HepG2 (cell line): ENCODE measurements around the gene SLC25A51. TPM values are rescaled to one million over a fixed set of nuclear protein-coding genes. Genes with fewer than 3 reads are reported as not detected.

Experiments used
- EEA1 ChIP-seq: sonication (generic); formaldehyde crosslinking; IDR thresholded peaks from 2 replicates; pipeline ENCODE4 v1.5.1; 2020; ENCODE audit warnings: mild to moderate bottlenecking, missing genetic modification reagents, borderline replicate concordance
- GPN1 ChIP-seq: sonication (generic); formaldehyde crosslinking; IDR thresholded peaks from 2 replicates; pipeline ENCODE4 v1.5.1; 2020; ENCODE audit warnings: missing genetic modification reagents, borderline replicate concordance
- KDM5A ChIP-seq: fragments of 200-600 bp; sonication (generic); IDR thresholded peaks from 2 replicates; pipeline ENCODE4 v1.7.0; 2018; ENCODE audit warnings: antibody characterized with exemption, mild to moderate bottlenecking, low read length, borderline replicate concordance
- MXD4 ChIP-seq: IDR thresholded peaks from 2 replicates; pipeline ENCODE4 v1.6.1; 2016; ENCODE audit warnings: mild to moderate bottlenecking, missing biosample characterization, missing genetic modification reagents
- NFYB ChIP-seq: sonication (generic); formaldehyde crosslinking; IDR thresholded peaks from 2 replicates; pipeline ENCODE4 v1.4.0; 2020; ENCODE audit warnings: missing genetic modification reagents
- NRL ChIP-seq: sonication (generic); formaldehyde crosslinking; IDR thresholded peaks from 2 replicates; pipeline ENCODE4 v1.5.0; 2020; ENCODE audit warnings: missing genetic modification reagents, mild to moderate bottlenecking, moderate library complexity, borderline replicate concordance
- RBFOX2 ChIP-seq: fragments of 200-400 bp; formaldehyde crosslinking; IDR thresholded peaks from 2 replicates; pipeline ENCODE4 v1.6.1; 2017; ENCODE audit warnings: low read depth, mild to moderate bottlenecking, low read length
- SKI ChIP-seq: fragments of 450-650 bp; IDR thresholded peaks from one replicate; pipeline ENCODE4 v1.6.1; 2018; ENCODE audit warnings: mild to moderate bottlenecking; ENCODE audit not compliant: partially characterized antibody
- SRSF1 ChIP-seq: fragments of 200-400 bp; formaldehyde crosslinking; optimal IDR thresholded peaks from 2 replicates; pipeline ENCODE3; 2017; ENCODE audit warnings: mild to moderate bottlenecking, low read depth, low read length, moderate library complexity
- SUZ12 ChIP-seq: fragments of 150-350 bp; IDR thresholded peaks from 2 replicates; pipeline ENCODE4 v1.6.1; 2014; ENCODE audit warnings: low read depth, low read length
- ZKSCAN1 ChIP-seq: fragments of 150-350 bp; IDR thresholded peaks from 2 replicates; pipeline ENCODE4 v1.6.1; 2014; ENCODE audit warnings: low read length
- ZNF143 ChIP-seq: sonication (generic); formaldehyde crosslinking; IDR thresholded peaks from 2 replicates; pipeline ENCODE4 v1.4.0; 2020; ENCODE audit warnings: missing genetic modification reagents
- ZNF33B ChIP-seq: sonication (generic); formaldehyde crosslinking; IDR thresholded peaks from 2 replicates; pipeline ENCODE4 v1.5.1; 2020; ENCODE audit warnings: mild to moderate bottlenecking, missing genetic modification reagents
- ZNF530 ChIP-seq: sonication (generic); formaldehyde crosslinking; IDR thresholded peaks from 2 replicates; pipeline ENCODE4 v1.5.0; 2020; ENCODE audit warnings: low read depth, mild to moderate bottlenecking, missing genetic modification reagents
- ZNF564 ChIP-seq: sonication (generic); formaldehyde crosslinking; IDR thresholded peaks from 2 replicates; pipeline ENCODE4 v1.8.1; 2023; ENCODE audit warnings: mild to moderate bottlenecking, missing genetic modification reagents
- ZNF75D ChIP-seq: sonication (generic); formaldehyde crosslinking; IDR thresholded peaks from 2 replicates; pipeline ENCODE4 v1.8.1; 2023; ENCODE audit warnings: missing genetic modification reagents, mild to moderate bottlenecking, borderline replicate concordance
- polyA plus RNA-seq, 8 experiments: library from polyadenylated mRNA; depleted of rRNA in 3 of 8; stranded (reverse) in 7 of 8; unstranded in 1 of 8; fragments of >200 nt; fragmentation: Illumina TruSeq in 4 of 8; extraction: Trizol in 4 of 8; gene quantifications; 2 replicates each; pipeline versions ENCODE4 v1.2.1 to v1.2.3, GENCODE V29; 2011 to 2016; ENCODE audit warnings: low read depth in 4 of 8, missing spikeins in 1 of 8, mixed read lengths in 1 of 8; ENCODE audit not compliant: insufficient read depth in 1 of 8
- total RNA-seq, 5 experiments: library from RNA; depleted of rRNA; stranded (reverse); fragments of >200 nt; fragmentation: Illumina TruSeq; extraction: Trizol; gene quantifications; 2 replicates each; pipeline ENCODE4 v1.2.3, GENCODE V29; 2016; ENCODE audit warnings: low read depth in 1 of 5
- TF ChIP-seq, protein P1 (sequence below): fragments of 450-650 bp; IDR thresholded peaks from 2 replicates; pipeline ENCODE4 v1.6.1; 2017; ENCODE audit warnings: mild to moderate bottlenecking
- TF ChIP-seq, protein P2 (sequence below): sonication (generic); formaldehyde crosslinking; conservative IDR thresholded peaks from 2 replicates; pipeline ENCODE4 v1.4.0; 2020; ENCODE audit warnings: missing genetic modification reagents
- TF ChIP-seq, protein P3 (sequence below): sonication (generic); formaldehyde crosslinking; IDR thresholded peaks from 2 replicates; pipeline ENCODE4 v1.8.0; 2022; ENCODE audit warnings: missing genetic modification reagents, mild to moderate bottlenecking, inconsistent platforms, borderline replicate concordance
- TF ChIP-seq, protein P4 (sequence below): sonication (generic); formaldehyde crosslinking; IDR thresholded peaks from 2 replicates; pipeline ENCODE4 v1.4.0; 2020; ENCODE audit warnings: missing genetic modification reagents

Gene SLC25A51
- total and polyA plus RNA-seq, 2 of the 13 experiments (the other 11 are each of a cell fraction or from before 2014, with no cell fraction given): 14.6 to 37.7 TPM

DNA sequence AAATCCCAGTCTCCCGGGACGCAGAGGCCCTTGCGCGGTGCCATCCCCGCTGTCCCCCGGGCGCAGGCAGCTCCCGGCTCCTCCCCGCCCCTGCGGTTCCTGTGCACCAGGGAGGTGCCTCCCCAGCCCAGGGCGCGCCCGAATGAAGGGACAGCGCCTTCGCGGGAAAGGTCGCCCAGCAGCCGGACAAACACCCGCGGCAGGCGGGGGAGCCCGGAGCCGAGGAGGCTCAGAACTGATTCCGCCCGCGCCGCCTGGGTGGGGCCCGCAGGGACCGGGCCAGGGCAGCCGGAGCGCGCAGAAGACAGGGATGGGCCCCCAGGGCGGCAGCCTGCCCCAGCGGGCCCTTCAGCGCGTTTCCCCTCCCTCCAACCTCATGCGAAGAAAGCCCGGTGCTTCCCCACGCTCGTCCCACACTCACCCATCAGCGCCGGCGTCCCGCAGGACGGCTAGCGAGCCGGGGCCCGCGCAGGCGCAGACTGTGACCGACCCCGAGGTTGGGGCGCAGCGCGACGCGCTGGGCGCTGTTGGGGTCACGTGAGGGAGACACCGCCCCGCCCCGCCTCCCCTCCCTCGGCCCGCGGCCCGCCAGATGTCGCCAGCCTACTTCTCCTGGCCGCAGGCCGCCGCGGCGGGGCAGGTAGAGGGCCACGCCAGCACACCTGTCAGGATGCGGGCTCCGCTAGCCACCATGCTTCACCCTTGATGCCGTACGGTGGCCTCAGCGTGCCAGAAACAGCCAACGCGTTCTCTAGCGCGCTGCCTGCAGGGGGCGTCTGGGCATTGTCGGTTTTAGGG, at the start of gene SLC25A51 (continued):
- TF ChIP-seq SUZ12 (no peak), SRSF1 (no peak), ZNF33B (CRISPR knock-in tag) (0 out of 2 replicates have a peak, but pooled peaks have one; percentile 55), SKI (peak; percentile 78), RBFOX2 (peak; percentile 92), ZNF143 (CRISPR knock-in tag) (peak; percentile 58; the same call in 1 of the 2 replicates), KDM5A (peak; percentile 86), NFYB (CRISPR knock-in tag) (no peak), ZKSCAN1 (no peak; the same call in 1 of the 2 replicates), GPN1 (CRISPR knock-in tag) (no peak), EEA1 (CRISPR knock-in tag) (no peak), ZNF530 (no peak), NRL (CRISPR knock-in tag) (no peak; the same call in 1 of the 2 replicates), MXD4 (CRISPR knock-in tag) (peak; percentile 95), ZNF75D (CRISPR knock-in tag) (no peak), ZNF564 (peak; percentile 71; the same call in 1 of the 2 replicates)
- TF ChIP-seq, protein P1, sequence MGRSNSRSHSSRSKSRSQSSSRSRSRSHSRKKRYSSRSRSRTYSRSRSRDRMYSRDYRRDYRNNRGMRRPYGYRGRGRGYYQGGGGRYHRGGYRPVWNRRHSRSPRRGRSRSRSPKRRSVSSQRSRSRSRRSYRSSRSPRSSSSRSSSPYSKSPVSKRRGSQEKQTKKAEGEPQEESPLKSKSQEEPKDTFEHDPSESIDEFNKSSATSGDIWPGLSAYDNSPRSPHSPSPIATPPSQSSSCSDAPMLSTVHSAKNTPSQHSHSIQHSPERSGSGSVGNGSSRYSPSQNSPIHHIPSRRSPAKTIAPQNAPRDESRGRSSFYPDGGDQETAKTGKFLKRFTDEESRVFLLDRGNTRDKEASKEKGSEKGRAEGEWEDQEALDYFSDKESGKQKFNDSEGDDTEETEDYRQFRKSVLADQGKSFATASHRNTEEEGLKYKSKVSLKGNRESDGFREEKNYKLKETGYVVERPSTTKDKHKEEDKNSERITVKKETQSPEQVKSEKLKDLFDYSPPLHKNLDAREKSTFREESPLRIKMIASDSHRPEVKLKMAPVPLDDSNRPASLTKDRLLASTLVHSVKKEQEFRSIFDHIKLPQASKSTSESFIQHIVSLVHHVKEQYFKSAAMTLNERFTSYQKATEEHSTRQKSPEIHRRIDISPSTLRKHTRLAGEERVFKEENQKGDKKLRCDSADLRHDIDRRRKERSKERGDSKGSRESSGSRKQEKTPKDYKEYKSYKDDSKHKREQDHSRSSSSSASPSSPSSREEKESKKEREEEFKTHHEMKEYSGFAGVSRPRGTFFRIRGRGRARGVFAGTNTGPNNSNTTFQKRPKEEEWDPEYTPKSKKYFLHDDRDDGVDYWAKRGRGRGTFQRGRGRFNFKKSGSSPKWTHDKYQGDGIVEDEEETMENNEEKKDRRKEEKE: no peak
- TF ChIP-seq, protein P2, sequence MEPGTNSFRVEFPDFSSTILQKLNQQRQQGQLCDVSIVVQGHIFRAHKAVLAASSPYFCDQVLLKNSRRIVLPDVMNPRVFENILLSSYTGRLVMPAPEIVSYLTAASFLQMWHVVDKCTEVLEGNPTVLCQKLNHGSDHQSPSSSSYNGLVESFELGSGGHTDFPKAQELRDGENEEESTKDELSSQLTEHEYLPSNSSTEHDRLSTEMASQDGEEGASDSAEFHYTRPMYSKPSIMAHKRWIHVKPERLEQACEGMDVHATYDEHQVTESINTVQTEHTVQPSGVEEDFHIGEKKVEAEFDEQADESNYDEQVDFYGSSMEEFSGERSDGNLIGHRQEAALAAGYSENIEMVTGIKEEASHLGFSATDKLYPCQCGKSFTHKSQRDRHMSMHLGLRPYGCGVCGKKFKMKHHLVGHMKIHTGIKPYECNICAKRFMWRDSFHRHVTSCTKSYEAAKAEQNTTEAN (CRISPR knock-in tag): 0 out of 2 replicates have a peak, but pooled peaks have one; percentile 26
- TF ChIP-seq, protein P3, sequence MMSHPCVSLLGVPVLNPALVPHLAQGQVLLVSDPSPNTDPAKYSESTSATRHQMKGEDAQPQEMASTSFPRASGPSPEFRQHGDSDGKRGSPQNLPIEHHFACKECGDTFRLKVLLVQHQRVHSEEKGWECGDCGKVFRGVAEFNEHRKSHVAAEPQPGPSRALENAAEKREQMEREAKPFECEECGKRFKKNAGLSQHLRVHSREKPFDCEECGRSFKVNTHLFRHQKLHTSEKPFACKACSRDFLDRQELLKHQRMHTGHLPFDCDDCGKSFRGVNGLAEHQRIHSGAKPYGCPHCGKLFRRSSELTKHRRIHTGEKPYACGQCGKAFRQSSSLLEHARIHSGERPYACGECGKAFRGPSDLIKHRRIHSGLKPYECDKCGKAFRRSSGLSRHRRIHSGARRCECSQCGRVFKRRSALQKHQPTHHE: no peak; the same call in 1 of the 2 replicates
- TF ChIP-seq, protein P4, sequence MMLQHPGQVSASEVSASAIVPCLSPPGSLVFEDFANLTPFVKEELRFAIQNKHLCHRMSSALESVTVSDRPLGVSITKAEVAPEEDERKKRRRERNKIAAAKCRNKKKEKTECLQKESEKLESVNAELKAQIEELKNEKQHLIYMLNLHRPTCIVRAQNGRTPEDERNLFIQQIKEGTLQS (CRISPR knock-in tag): 0 out of 2 replicates have a peak, but pooled peaks have one; percentile 10
